ENCODE results near the gene CGRRF1. TPM values are rescaled to one million over a fixed set of nuclear protein-coding genes. Genes with fewer than 3 reads are reported as not detected.

CGRRF1 gene
- total RNA-seq, 1 donor from 2014 or later: 18.3 TPM

DNA sequence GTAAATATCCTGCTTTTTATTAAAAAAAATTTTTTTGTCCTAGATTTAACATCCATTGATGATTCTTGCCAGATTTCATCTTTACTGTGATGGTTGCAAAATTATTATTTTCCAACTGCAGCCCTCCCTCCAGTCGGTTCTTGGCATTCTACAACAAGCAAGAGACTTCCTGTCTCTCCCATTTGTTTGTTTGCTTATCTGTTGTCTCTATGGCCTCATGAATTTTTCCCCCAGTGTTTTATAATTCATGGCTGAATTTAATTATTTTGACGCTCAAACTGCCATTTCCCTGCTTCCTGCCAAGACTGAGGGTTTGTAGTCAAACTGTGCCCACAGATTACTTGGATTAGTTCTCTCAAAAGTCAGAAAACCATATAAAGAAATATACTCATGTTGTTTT lies 25.9 kb downstream of the CGRRF1 start:
- Mint-ChIP-seq H3K27ac (ENCODE audit: unreplicated experiment) (no peak overlapping the region), H3K36me3 (ENCODE audit: unreplicated experiment) (peaks cover 30% of the 10 kb centered on the region)

DNA sequence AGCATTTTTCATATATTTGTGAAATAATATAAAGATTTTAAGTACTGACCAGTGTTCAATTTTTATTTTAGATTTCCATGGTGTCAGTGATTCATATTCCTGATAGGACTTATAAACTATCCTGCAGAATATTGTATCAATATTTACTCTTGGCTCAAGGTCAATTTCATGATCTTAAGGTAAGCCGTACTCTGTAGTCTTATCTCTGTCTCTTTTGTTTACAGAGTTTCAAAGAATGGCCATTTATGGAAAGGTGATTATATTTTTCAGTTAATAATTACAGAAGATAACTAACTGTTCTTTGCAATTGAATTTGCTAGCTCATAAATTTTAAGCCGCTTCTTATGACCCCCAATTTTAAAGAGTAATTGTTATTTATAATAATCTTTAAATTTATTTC lies 27.9 kb downstream of the CGRRF1 start:
- TF ChIP-seq, protein P1, sequence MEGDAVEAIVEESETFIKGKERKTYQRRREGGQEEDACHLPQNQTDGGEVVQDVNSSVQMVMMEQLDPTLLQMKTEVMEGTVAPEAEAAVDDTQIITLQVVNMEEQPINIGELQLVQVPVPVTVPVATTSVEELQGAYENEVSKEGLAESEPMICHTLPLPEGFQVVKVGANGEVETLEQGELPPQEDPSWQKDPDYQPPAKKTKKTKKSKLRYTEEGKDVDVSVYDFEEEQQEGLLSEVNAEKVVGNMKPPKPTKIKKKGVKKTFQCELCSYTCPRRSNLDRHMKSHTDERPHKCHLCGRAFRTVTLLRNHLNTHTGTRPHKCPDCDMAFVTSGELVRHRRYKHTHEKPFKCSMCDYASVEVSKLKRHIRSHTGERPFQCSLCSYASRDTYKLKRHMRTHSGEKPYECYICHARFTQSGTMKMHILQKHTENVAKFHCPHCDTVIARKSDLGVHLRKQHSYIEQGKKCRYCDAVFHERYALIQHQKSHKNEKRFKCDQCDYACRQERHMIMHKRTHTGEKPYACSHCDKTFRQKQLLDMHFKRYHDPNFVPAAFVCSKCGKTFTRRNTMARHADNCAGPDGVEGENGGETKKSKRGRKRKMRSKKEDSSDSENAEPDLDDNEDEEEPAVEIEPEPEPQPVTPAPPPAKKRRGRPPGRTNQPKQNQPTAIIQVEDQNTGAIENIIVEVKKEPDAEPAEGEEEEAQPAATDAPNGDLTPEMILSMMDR (IDR thresholded peaks at IDR 0.05): no peak
- no peak for DNase-seq (ENCODE audit: extremely low spot score, unreplicated experiment)
- no peak overlapping the region for H3K27ac Mint-ChIP-seq (ENCODE audit: unreplicated experiment)
- peaks cover 33% of the 10 kb centered on the region for H3K36me3 Mint-ChIP-seq (ENCODE audit: unreplicated experiment)
- no peak overlapping the region for H3K4me3 Mint-ChIP-seq (ENCODE audit: unreplicated experiment)
- H3K27me3 Mint-ChIP-seq (ENCODE audit: unreplicated experiment): no peaks in the 10 kb centered on the region
- no peaks in the 10 kb centered on the region for H3K9me3 Mint-ChIP-seq (ENCODE audit: unreplicated experiment)
- no peaks in the 10 kb centered on the region for H3K4me1 Mint-ChIP-seq (ENCODE audit: unreplicated experiment)

More for the DNA sequence above, 25.9 kb downstream of the CGRRF1 start:
- Mint-ChIP-seq H3K4me1 (ENCODE audit: unreplicated experiment) (no peaks in the 10 kb centered on the region), H3K9me3 (ENCODE audit: unreplicated experiment) (no peaks in the 10 kb centered on the region), H3K4me3 (ENCODE audit: unreplicated experiment) (no peak overlapping the region), H3K27me3 (ENCODE audit: unreplicated experiment) (no peaks in the 10 kb centered on the region)
- TF ChIP-seq, protein P1 (IDR thresholded peaks at IDR 0.05): no peak
- no peak for DNase-seq (ENCODE audit: extremely low spot score, unreplicated experiment)

DNA sequence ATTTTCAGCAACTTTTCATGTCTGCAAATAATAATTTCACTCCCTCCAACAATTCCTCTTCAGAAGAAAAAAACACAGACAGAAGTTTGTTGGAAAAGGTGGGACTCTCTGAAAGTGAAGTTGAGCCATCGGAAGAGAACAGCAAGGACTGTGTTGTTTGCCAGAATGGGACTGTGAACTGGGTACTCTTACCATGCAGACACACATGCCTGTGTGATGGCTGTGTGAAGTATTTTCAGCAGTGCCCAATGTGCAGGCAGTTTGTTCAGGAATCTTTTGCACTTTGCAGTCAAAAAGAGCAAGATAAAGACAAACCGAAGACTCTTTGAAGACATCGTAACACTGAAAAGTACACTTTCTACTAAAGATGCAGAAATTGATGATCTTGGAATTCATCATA lies 28.3 kb downstream of the CGRRF1 start:
- H3K36me3 Mint-ChIP-seq (ENCODE audit: unreplicated experiment): peaks cover 33% of the 10 kb centered on the region
- no peak for DNase-seq (ENCODE audit: extremely low spot score, unreplicated experiment)
- no peak overlapping the region for H3K27ac Mint-ChIP-seq (ENCODE audit: unreplicated experiment)
- no peaks in the 10 kb centered on the region for H3K27me3 Mint-ChIP-seq (ENCODE audit: unreplicated experiment)
- TF ChIP-seq, protein P1 (IDR thresholded peaks at IDR 0.05): no peak
- H3K4me1 Mint-ChIP-seq (ENCODE audit: unreplicated experiment): no peaks in the 10 kb centered on the region
- no peak overlapping the region for H3K4me3 Mint-ChIP-seq (ENCODE audit: unreplicated experiment)
- peaks cover under 1% of the 10 kb centered on the region for H3K9me3 Mint-ChIP-seq (ENCODE audit: unreplicated experiment)

DNA sequence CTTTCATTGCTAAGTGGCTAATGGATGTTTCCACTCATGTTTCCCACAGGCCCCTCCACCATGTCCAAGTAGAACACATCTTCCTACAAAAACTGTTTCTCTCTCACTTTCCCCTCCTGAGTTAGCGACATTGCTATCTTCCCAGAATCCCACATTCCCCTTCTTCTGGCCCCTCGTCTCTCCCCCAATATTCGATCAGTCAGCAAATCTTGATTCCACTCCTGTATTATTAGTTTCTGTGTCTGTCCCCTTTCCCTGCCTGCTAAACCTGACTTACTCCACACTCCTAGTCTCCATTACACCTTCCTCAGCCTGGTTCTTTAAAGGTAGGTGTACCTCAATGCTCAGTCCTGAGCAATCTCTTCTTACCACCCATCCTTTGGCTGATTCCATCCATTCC lies 37.9 kb downstream of the CGRRF1 start:
- Mint-ChIP-seq H3K27ac (ENCODE audit: unreplicated experiment) (no peak overlapping the region), H3K36me3 (ENCODE audit: unreplicated experiment) (no peaks in the 10 kb centered on the region), H3K4me3 (ENCODE audit: unreplicated experiment) (no peak overlapping the region), H3K9me3 (ENCODE audit: unreplicated experiment) (peaks cover 4% of the 10 kb centered on the region), H3K4me1 (ENCODE audit: unreplicated experiment) (no peaks in the 10 kb centered on the region), H3K27me3 (ENCODE audit: unreplicated experiment) (no peaks in the 10 kb centered on the region)
- no peak for DNase-seq (ENCODE audit: extremely low spot score, unreplicated experiment)
- TF ChIP-seq, protein P1 (IDR thresholded peaks at IDR 0.05): no peak

DNA sequence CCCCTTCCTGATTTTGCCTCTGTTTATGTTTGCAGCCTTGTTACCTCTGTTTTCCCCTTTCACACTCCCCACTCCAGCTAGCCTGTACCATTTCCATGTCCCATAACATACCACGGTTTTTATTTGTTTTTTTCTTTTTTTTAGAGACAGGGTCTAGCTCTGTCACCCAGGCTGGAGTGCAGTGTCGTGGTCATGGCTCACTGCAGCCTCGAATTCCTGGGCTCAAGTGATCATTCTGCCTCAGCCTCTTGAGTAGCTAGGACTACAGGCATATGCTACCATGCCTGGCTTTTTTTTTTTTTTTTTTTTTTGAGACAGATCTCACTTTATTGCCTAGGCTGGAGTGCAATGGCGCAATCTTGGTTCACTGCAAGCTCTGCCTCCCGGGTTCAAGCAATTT lies 38.8 kb downstream of the CGRRF1 start:
- TF ChIP-seq, protein P1 (IDR thresholded peaks at IDR 0.05): no peak
- Mint-ChIP-seq H3K27ac (ENCODE audit: unreplicated experiment) (no peak overlapping the region), H3K27me3 (ENCODE audit: unreplicated experiment) (no peaks in the 10 kb centered on the region), H3K4me3 (ENCODE audit: unreplicated experiment) (no peak overlapping the region), H3K4me1 (ENCODE audit: unreplicated experiment) (no peaks in the 10 kb centered on the region), H3K36me3 (ENCODE audit: unreplicated experiment) (no peaks in the 10 kb centered on the region), H3K9me3 (ENCODE audit: unreplicated experiment) (no peaks in the 10 kb centered on the region)
- DNase-seq (ENCODE audit: extremely low spot score, unreplicated experiment): no peak
